Caki2 (cell line): ENCODE results near the gene SURF6. TPM values are rescaled to one million over a fixed set of nuclear protein-coding genes. Genes with fewer than 3 reads are reported as not detected.
"Not testable (repeated sequence)": the region's sequence is repeated elsewhere in the genome, so short reads cannot be mapped to it uniquely, and the experiment has no call there.

Experiments used
- DNase-seq: peaks from one replicate; pipeline ENCODE4 v3.0.0-alpha.2; 2015; ENCODE audit warnings: low read depth
- in situ Hi-C: cut with HindIII; loops from 2 replicates; pipeline ENCODE4 v1.10.0; 2016; ENCODE audit warnings: low sequenced_read_pairs, low pct_unique_long_range_greater_than_20kb, mixed read lengths
- total RNA-seq: library from RNA; depleted of rRNA; stranded (reverse); fragments of >200 nt; shearing (Covaris generic); gene quantifications from 2 replicates; pipeline ENCODE4 v1.2.3, GENCODE V29; 2014; ENCODE audit warnings: low replicate concordance

The SURF6 gene
- total RNA-seq, 1 experiment from 2014 or later, result 34.9 TPM

GRCh38 chr9:133339641-133340040 lies 3.7 kb upstream of the SURF6 start:
- DNase-seq, result no peak
- in situ Hi-C loops, result no loop called here

- DNase-seq, in situ Hi-C loops: not testable (repeated sequence)
Observed at GRCh38 chr9:133334888-133335287, 1.1 kb downstream of the SURF6 start.

- in situ Hi-C loops, result no loop called here
- DNase-seq, result no peak
Observed at GRCh38 chr9:133334161-133334560, 1.8 kb downstream of the SURF6 start.

GRCh38 chr9:133333566-133333965 lies 2.4 kb downstream of the SURF6 start:
- DNase-seq, result no peak
- in situ Hi-C loops, result no loop called here

- DNase-seq, result no peak
- in situ Hi-C loops, result no loop called here
Observed at GRCh38 chr9:133333011-133333410, 3.0 kb downstream of the SURF6 start.

GRCh38 chr9:133332381-133332730 lies 3.6 kb downstream of the SURF6 start:
- no peak for DNase-seq
- in situ Hi-C loops, result no loop called here

- DNase-seq, result no peak
- in situ Hi-C loops, result no loop called here
Observed at GRCh38 chr9:133331641-133332380, 4.2 kb downstream of the SURF6 start.

- in situ Hi-C loops, result no loop called here
- no peak for DNase-seq
Observed at GRCh38 chr9:133331221-133331620, 4.8 kb downstream of the SURF6 start.

- in situ Hi-C loops, result not testable (repeated sequence)
- peak; percentile 56 for DNase-seq
Observed at GRCh38 chr9:133329306-133330156, 6.5 kb downstream of the SURF6 start.

GRCh38 chr9:133327834-133328484 lies 8.0 kb downstream of the SURF6 start:
- no peak for DNase-seq
- in situ Hi-C loops, result no loop called here

GRCh38 chr9:133327021-133327420 lies 9.0 kb downstream of the SURF6 start:
- DNase-seq, in situ Hi-C loops: not testable (repeated sequence)

- no peak for DNase-seq
- in situ Hi-C loops, result no loop called here
Observed at GRCh38 chr9:133323991-133324703, 11.8 kb downstream of the SURF6 start.

- no peak for DNase-seq
- in situ Hi-C loops, result no loop called here
Observed at GRCh38 chr9:133323211-133323610, 12.8 kb downstream of the SURF6 start.

- in situ Hi-C loops, result no loop called here
- no peak for DNase-seq
Observed at GRCh38 chr9:133322701-133323100, 13.3 kb downstream of the SURF6 start.

GRCh38 chr9:133321411-133321935 lies 14.5 kb downstream of the SURF6 start:
- in situ Hi-C loops, result no loop called here
- DNase-seq, result no peak

- DNase-seq, result no peak
- in situ Hi-C loops, result no loop called here
Observed at GRCh38 chr9:133320421-133320881, 15.5 kb downstream of the SURF6 start.

- DNase-seq, in situ Hi-C loops: not testable (repeated sequence)
Observed at GRCh38 chr9:133317551-133317950, 18.4 kb downstream of the SURF6 start.

- DNase-seq, result no peak
- in situ Hi-C loops, result no loop called here
Observed at GRCh38 chr9:133315997-133316396, 20.0 kb downstream of the SURF6 start.
